Colonic mucosa (tissue), 4 donors: ENCODE measurements around the gene HOXB4. TPM values are rescaled to one million over a fixed set of nuclear protein-coding genes. Genes with fewer than 3 reads are reported as not detected.
"Not testable (repeated sequence)": the region's sequence is repeated elsewhere in the genome, so short reads cannot be mapped to it uniquely, and the experiment has no call there.

Experiments
- DNase-seq: peaks from one replicate; pipeline ENCODE4 v3.0.0-alpha.2; 2020
- H3K27ac ChIP-seq: fragments of 200-600 bp; one replicate; pipeline ENCODE4 v1.8.0; 2021
- H3K27me3 ChIP-seq: fragments of 200-600 bp; one replicate; pipeline ENCODE4 v1.8.0; 2021
- H3K36me3 ChIP-seq: fragments of 200-600 bp; one replicate; pipeline ENCODE4 v1.8.0; 2021
- H3K4me1 ChIP-seq: fragments of 200-600 bp; one replicate; pipeline ENCODE4 v1.8.0; 2021; ENCODE audit warnings: mild to moderate bottlenecking
- H3K4me3 ChIP-seq: fragments of 200-600 bp; one replicate; pipeline ENCODE4 v1.8.0; 2021
- H3K9ac ChIP-seq, 2 donors: one replicate each; pipeline ENCODE4 v1.7.0; 2013; ENCODE audit warnings: control low read depth in 2 of 2, low read depth in 2 of 2, low read length in 2 of 2
- H3K9me3 ChIP-seq: fragments of 200-600 bp; one replicate; pipeline ENCODE4 v1.8.0; 2021
- CTCF ChIP-seq: fragments of 200-600 bp; IDR thresholded peaks from one replicate; pipeline ENCODE4 v1.8.0; 2022; ENCODE audit warnings: antibody characterized with exemption, mild to moderate bottlenecking
- intact Hi-C: fragments of 100-400 bp; cut with DNase I; formaldehyde crosslinking; loops from one replicate; pipeline ENCODE4 v1.14.1; 2022
- total RNA-seq, 2 donors: library from RNA; stranded (reverse); fragmentation: NEBNext Ultra II Directional in 1 of 2; extraction: Animal tissue kit (Norgen Biotek cat#: 25700) in 1 of 2; gene quantifications; one replicate each; pipeline ENCODE4 v1.2.1, GENCODE V29; 2021
- donor health status: healthy.
- donor health status: DM: no; HTN: no; CAD: no.
- donor health status: DM: no; HTN: no; CAD: no.

HOXB4 gene
- total RNA-seq, 2 donors from 2014 or later = 2.5 to 4.7 TPM

DNA sequence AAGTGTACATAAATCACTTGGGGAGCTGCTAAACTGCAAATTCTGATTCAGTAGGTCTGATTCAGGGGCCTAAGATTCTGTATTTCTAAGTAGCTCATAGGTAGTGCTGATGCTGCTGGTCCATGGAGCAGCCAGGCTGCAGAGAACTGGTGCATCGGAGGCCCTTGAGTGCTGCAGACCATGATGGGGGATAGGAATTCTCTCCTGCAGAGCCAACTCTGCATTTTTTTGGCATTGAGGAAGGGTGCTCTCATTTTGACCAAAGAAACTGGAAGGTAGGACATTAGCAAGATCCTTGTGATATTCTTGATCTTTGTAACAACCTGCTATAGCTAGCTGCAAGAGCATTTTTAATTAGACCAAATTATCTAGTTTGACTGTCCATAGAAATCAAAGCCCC lies 37.9 kb downstream of the HOXB4 start:
- no peak overlapping the region for H3K9ac ChIP-seq
- no peak for TF ChIP-seq CTCF
- intact Hi-C loops = no loop called here
- H3K9me3 ChIP-seq = no peaks in the 10 kb centered on the region
- H3K27ac ChIP-seq = no peak overlapping the region
- no peak for DNase-seq
- H3K4me1 ChIP-seq = no peaks in the 10 kb centered on the region
- H3K27me3 ChIP-seq = no peaks in the 10 kb centered on the region
- H3K4me3 ChIP-seq = no peak overlapping the region
- no peaks in the 10 kb centered on the region for H3K36me3 ChIP-seq

DNA sequence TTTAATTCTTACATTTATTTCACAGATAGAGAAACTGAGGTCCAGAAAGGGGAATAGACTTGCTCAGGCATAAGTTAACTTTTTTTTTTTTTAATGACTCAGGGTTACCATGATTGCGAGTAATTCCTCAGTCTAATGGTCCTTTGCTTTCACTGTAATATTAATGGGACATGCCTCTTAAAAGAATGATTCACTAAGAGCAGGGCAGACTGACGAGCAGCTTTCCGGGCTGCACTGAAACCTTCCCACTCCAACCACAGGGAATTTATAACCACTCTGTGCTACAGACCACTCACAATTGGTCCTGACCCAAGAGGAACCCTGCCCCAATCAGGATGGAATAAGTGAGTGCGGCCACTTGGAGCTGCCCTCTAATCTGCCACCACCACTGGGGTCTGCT lies 39.0 kb downstream of the HOXB4 start:
- DNase-seq = no peak
- Histone ChIP-seq H3K27me3 (no peaks in the 10 kb centered on the region), H3K27ac (no peak overlapping the region), H3K4me1 (no peaks in the 10 kb centered on the region), H3K9me3 (no peaks in the 10 kb centered on the region), H3K9ac (no peak overlapping the region), H3K4me3 (no peak overlapping the region), H3K36me3 (no peaks in the 10 kb centered on the region)
- intact Hi-C loops = no loop called here
- TF ChIP-seq CTCF = no peak

DNA sequence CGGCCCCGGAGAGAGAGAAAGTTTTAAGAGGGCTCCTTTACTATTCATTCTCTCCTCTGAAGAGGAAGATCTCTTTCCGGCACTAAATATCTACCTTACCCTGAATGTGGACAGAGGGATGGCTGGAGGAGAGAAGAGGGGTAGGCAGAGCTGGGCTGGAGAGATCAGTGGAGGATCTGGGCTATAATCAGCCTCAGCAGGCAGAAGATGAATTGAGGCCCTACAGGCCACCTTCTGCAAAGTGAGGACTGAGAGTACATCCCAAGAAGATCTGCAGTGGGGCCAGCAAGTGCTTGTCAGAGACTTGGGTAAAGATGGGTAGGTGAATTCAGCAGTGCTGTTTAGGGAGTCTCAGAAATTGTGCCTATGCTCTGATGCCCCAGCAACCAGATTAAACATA lies 40.8 kb downstream of the HOXB4 start:
- no peaks in the 10 kb centered on the region for H3K9me3 ChIP-seq
- no peaks in the 10 kb centered on the region for H3K36me3 ChIP-seq
- H3K4me1 ChIP-seq = no peaks in the 10 kb centered on the region
- intact Hi-C loops = no loop called here
- TF ChIP-seq CTCF = no peak
- H3K27ac ChIP-seq = no peak overlapping the region
- DNase-seq = no peak
- H3K27me3 ChIP-seq = no peaks in the 10 kb centered on the region
- H3K9ac ChIP-seq = no peak overlapping the region
- H3K4me3 ChIP-seq = no peak overlapping the region

DNA sequence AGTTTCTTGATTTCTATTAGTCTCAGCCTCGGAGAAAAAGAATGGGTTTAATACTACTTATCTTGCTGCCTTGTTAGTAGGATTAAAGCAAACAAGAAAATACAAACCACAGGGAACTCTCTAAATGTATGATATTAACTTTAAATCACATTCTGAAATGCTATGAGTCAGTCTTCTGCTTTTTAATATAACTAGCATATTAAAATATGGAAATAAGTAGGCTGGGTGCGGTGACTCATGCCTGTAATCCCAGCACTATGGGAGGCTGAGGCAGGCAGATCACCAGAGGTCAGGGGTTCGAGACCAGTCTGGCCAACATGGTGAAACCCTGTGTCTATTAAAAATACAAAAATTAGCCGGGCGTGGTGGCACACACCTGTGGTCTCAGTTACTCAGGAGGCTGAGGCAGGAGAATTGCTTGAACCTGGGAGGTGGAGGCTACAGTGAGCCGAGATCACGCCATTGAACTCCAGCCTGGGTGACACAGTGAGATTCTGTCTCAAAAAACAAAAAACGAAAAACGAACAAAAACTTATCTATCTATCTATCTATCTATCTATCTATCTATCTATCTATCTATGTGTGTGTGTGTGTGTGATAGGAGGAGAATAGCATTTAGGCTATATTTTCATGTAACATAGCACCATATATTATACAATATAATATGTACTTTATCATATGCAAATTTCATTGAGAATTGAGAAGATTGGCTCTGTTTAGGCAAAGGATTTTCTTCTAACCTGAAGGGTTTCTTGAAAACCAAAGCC lies 42.2 kb downstream of the HOXB4 start:
- H3K4me3 ChIP-seq, H3K36me3 ChIP-seq, H3K9ac ChIP-seq, H3K4me1 ChIP-seq, DNase-seq, intact Hi-C loops, H3K27me3 ChIP-seq, H3K9me3 ChIP-seq, H3K27ac ChIP-seq: not testable (repeated sequence)

DNA sequence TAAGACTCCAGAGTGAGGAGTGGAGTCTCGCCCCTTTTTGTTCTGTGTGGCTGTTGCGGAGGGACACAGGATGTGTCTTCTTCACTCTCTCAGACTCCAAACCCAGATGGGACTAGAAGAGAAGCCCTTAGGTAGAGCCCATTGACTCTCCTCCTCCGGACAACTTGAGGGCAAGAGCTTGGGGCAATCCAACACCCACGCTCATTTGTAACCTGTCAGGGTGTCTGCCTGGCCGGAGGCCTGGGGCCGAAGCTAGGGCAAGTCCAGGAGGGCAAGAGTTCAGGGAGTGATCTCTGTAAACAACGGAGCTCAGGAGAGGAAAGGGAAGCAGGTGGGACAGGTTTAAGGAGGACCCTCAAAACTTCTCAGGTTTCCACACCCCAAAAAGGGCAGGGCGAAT lies 45.9 kb downstream of the HOXB4 start:
- Histone ChIP-seq H3K36me3 (no peaks in the 10 kb centered on the region), H3K9me3 (no peaks in the 10 kb centered on the region), H3K27me3 (no peaks in the 10 kb centered on the region), H3K4me3 (no peak overlapping the region), H3K27ac (no peak overlapping the region), H3K4me1 (no peaks in the 10 kb centered on the region), H3K9ac (no peak overlapping the region)
- no peak for DNase-seq
- no peak for TF ChIP-seq CTCF
- intact Hi-C loops = no loop called here

GRCh38 chr17:48530887-48531272 lies 47.3 kb downstream of the HOXB4 start, which contains the start of gene HOXB1:
Gene HOXB1 (minus strand): TSS chr17:48531011. CDS start chr17:48530904, 107 bp downstream.
- Histone ChIP-seq H3K9ac (no peak within 1 kb of the TSS), H3K4me3 (no peak within 1 kb of the TSS), H3K9me3 (no peaks in the 10 kb centered on the region), H3K4me1 (no peaks in the 10 kb centered on the region), H3K27ac (no peak within 1 kb of the TSS), H3K36me3 (no peaks in the 10 kb centered on the region), H3K27me3 (peaks cover 2% of the 10 kb centered on the region)
- no peak for TF ChIP-seq CTCF
- intact Hi-C loops = no loop called here
- no peak for DNase-seq
